GM19452 (cell line): ENCODE measurements around the gene ART3.
"Not testable (repeated sequence)": the region's sequence is repeated elsewhere in the genome, so short reads cannot be mapped to it uniquely, and the experiment has no call there.

ENCODE experiments used
- ATAC-seq: cut with Tn5 transposase; IDR thresholded peaks from one replicate; pipeline ENCODE4 v1.9.1; 2021; ENCODE audit not compliant: unreplicated experiment

The ART3 gene, protein sequence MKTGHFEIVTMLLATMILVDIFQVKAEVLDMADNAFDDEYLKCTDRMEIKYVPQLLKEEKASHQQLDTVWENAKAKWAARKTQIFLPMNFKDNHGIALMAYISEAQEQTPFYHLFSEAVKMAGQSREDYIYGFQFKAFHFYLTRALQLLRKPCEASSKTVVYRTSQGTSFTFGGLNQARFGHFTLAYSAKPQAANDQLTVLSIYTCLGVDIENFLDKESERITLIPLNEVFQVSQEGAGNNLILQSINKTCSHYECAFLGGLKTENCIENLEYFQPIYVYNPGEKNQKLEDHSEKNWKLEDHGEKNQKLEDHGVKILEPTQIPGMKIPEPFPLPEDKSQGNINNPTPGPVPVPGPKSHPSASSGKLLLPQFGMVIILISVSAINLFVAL

DNA sequence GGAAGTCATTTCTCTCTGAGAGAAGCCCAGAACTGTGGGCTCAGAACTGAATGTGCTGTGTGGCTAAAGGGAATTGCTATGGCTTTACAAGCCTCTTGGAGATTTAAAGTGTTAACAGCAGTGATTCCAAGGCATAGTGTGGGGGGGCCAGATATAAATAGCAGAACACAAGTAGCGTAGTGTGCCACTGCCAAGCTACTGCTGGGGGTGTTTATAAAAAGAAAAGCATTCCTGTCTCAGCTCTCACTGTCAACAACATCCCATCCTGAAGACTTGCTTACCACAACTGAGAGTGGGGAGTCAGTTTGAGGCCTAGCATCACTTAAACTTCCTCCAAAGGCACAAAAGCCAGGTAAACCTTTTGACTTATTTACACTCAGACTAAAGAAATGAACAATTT is at the start of gene ART3:
ART3 (plus strand) TSS at position 242 of the 400 bp plus-strand sequence. CDS start 1,181 bp downstream, outside the sequence.
- no peak for ATAC-seq

DNA sequence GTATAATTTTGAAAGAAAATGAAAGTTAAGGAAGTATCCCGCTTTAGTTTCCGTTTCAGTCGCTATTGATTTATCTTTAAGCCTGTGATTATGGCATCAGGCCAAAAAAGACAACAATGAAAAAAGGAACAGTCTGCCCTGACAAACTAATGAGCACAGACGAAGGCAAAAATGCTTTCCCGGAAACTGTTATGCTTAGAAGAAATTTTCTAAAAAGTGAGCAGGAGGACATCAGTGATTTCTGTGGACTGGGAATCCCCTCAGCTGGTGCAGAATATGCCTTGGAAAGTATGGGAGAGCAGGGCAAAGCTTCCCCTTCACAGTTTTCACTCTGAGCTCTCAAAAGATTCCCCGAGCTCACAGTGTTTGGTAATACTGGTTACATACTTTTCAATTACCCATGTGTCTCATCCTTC is 46.2 kb upstream of the ART3 start:
- no peak for ATAC-seq

DNA sequence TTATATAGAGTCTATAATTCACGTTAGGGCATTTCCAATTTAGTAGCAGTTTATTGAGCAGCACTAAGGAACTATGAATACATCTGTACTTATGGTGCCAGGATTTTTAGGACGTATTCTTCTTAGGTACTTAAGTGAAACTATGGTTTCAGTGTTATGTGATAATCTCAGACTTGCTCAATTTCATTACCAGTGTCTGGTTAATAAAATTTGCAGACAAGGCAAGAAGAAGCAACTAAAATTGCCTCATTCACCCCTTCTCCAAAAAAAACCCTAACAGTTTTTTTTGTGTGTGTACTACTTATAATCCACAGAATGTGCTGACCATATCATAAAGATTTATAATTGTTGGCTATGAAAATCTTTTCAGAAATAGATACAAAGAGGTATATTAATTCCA is 45.2 kb upstream of the ART3 start:
- ATAC-seq = no peak

DNA sequence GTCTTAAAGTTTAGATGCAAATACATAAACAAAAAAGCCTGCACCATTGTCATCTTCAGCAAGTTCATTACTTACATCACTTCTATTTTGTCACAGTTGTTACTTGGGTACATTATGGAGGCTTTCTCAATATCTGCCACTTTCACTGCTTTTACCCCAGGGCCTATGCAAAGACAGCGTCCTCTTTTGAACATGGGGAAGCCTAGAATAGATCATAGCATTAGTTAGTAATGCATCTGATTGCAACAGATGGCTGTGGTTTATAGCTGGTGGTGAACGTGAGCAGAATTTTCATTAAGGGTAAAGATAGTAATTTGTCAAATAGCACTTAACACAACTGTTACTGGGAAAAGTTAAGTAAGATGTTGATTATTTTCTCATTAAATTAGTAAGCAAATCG is 39.4 kb upstream of the ART3 start:
- ATAC-seq = peak; percentile 49

DNA sequence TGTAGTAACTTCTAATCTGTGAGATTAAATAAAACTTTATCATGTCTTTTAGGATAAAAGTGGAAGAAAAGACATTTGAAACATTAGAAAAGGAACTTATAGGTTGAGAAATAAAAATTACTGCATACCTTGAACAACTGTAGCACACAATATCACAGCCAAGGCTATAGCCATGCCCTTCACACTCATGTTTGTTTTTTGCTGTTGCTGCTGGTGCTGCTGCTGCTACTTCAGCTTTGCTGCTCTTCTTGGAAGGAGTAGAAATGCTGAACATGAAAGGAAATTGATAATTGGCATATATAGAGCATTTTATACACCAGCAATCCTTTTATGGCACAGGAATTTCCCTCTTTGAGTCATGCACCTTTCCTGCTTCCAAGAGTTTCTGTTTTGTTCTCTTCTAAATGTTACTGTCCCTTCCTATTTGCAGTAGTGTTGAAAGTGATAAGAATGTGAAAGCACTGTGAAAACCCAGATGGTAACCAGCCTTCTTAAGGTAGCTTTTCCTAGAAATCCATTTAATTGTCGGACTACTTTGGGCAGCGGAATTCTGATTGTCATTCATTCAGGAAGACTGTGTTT is 38.6 kb upstream of the ART3 start, which contains the start of gene CXCL11:
CXCL11 (minus strand) TSS at position 272 of the 582 bp plus-strand sequence; CDS start at position 189, 83 bp downstream.
- no peak for ATAC-seq

DNA sequence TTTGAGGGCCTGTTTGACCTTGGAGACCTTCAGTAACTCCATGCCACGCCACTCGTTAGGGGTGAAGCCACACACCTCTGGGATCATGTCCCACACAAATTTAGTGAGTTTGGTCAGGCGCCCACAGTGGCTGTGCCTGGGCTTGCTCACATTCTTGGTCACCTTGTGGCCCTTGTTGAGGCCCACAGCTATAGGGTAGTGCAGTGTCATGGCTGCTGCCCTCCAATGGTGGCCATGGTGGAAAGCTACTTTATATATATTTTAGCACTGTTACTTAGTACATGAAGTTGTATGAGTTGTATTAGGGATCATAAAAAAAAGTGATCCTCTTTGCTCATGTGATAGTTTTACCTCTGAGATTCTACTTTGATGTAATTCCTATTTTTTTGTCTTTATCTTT is 37.7 kb upstream of the ART3 start:
- ATAC-seq = no peak

DNA sequence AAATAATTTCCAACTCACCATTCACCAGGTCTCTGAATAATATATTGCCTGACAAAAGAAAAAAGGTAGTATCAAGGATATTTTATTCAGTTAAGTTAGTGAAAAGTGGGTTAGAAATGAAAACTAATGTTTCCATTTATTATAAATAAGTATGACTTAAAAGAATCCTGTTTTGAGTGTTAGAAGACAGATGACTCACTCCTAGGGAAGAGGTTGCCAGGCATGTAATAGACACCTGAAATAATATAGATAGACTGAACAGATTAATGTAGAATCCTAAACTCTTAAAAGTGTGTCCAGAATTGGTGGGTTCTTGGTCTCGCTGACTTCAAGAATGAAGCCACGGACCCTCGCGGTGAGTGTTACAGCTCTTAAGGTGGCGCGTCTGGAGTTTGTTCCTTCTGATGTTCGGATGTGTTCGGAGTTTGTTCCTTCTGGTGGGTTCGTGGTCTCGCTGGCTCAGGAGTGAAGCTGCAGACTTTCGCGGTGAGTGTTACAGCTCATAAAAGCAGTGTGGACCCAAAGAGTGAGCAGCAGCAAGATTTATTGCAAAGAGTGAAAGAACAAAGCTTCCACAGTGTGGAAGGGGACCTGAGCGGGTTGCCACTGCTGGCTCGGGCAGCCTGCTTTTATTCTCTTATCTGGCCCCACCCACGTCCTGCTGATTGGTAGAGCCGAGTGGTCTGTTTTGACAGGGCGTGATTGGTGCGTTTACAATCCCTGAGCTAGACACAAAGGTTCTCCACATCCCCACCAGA is 32.1 kb upstream of the ART3 start:
- not testable (repeated sequence) for ATAC-seq

DNA sequence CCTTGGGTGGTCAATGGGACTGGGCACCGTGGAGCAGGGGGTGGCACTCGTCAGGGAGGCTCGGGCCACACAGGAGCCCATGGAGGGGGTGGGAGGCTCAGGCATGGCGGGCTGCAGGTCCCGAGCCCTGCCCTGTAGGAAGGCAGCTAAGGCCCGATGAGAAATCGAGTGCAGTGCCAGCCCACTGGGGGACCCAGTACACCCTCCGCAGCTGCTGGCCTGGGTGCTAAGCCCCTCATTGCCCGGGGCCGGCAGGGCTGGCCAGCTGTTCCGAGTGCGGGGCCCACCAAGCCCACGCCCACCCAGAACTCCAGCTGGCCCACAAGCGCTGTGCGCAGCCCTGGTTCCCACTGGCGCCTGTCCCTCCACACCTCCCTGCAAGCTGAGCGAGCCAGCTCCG is 31.2 kb upstream of the ART3 start:
- not testable (repeated sequence) for ATAC-seq

DNA sequence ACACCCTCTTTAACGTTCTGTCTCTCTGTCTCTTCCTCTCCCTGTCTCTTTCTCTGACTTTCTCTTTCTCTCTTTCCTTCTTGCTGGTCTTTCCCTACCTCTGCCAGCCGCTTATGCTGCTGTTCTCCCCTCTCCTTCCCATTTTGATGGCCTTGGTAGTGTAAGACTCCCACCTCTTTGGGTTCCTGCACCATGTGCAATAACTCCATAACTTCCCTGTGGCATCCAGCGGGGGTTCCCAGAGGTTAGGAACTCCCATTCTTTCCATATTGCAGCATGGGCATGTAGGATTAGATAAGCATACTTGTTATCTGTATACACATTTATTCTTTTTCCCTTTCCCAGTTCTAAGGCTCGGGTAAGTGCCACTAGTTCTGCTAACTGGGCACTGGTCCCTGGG is 29.8 kb upstream of the ART3 start:
- not testable (repeated sequence) for ATAC-seq

DNA sequence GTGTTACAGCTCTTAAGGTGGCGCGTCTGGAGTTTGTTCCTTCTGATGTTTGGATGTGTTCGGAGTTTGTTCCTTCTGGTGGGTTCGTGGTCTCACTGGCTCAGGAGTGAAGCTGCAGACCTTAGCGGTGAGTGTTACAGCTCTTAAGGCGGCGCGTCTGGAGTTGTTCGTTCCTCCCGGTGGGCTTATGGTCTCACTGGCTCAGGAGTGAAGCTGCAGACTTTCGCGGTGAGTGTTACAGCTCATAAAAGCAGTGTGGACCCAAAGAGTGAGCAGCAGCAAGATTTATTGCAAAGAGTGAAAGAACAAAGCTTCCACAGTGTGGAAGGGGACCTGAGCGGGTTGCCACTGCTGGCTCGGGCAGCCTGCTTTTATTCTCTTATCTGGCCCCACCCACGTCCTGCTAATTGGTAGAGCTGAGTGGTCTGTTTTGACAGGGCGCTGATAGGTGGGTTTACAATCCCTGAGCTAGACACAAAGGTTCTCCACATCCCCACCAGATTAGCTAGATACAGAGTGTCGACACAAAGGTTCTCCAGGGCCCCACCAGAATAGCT is 24.6 kb upstream of the ART3 start:
- not testable (repeated sequence) for ATAC-seq

DNA sequence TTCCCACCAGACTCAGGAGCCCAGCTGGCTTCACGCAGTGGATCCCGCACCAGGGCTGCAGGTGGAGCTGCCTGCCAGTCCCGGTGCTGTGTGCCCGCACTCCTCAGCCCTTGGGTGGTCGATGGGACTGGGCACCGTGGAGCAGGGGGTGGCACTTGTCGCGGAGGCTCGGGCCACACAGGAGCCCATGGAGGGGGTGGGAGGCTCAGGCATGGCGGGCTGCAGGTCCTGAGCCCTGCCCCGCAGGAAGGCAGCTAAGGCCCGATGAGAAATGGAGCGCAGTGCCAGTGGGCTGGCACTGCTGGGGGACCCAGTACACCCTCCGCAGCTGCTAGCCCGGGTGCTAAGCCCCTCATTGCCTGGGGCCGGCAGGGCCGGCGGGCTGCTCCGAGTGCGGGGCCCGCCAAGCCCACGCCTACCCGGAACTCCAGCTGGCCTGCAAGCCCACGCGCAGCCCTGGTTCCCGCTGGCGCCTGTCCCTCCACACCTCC is 23.9 kb upstream of the ART3 start:
- ATAC-seq = not testable (repeated sequence)

DNA sequence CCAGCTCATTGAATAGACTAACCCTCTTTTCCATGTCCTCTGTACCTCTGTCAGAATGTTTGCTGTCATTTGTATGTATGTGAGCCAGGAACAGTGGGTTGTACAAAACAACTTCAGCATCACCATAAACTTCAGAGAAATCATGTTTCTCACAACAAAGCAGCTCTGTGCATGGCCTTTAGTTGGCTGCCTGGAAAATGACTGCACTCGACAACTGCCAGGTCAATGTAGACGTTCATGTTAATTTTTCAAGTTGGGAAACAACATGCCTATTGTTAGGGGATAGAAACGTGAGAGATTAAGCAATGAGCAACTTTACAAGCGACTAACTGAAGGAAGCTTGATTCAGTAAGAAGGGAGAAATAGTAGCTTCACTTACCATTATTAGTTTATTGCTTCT is 20.8 kb upstream of the ART3 start:
- ATAC-seq = no peak

DNA sequence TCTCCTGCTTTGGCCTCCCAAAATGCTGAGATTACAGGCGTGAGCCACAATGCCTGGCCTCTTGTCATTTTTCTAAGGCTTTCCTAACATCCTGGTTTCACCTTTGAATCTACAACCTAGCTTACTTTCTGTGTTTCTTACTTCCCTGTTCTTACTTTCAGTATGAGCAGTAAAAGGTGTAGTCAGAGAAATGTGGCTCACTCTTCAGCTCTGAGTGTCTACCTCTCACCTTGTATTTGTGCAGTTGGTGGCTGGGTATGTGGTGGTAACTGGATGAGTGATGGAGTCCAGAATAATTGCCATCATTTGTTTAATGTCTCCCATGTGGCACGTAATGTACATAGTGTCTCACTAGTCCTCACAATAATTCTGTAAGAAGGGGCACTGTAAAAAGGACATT is 19.5 kb upstream of the ART3 start:
- ATAC-seq = peak; percentile 94

DNA sequence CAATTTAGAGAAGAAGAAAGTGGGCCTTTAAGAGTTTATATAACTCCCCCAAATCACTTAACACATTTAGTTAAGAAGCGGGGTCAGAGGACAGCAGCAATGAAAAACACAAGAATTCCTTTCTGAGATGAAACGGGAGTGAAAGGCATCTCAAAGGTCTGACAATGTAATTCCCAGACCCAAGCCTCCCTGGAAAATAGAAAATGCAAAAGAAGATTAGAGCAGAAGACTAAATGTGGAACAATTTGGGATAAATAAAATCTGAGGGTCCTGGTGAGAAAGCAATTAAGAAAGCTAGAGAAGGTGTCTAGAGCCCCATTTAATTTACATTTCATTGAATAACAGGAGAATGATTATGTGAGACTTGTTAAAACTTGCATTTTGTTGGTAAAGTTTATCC is 19.1 kb upstream of the ART3 start:
- ATAC-seq = no peak

DNA sequence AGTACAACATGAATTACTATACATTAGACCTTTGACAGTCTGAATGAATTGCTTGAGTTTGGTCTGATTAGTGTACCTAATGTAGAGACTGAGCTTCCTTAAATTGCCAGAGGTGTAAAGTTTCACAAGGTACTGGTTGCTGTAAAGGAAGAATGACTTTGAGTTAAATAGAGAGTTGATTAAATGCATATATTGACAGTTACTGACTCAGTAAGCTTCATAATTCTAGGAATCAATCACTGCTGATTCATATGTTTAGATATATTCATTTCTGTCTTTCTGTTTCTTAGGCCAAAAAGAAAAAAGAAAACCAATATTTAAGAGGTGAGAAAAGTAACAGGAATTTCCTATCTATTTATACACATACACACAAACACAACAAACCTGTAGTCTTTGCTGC is 16.2 kb upstream of the ART3 start:
- no peak for ATAC-seq

DNA sequence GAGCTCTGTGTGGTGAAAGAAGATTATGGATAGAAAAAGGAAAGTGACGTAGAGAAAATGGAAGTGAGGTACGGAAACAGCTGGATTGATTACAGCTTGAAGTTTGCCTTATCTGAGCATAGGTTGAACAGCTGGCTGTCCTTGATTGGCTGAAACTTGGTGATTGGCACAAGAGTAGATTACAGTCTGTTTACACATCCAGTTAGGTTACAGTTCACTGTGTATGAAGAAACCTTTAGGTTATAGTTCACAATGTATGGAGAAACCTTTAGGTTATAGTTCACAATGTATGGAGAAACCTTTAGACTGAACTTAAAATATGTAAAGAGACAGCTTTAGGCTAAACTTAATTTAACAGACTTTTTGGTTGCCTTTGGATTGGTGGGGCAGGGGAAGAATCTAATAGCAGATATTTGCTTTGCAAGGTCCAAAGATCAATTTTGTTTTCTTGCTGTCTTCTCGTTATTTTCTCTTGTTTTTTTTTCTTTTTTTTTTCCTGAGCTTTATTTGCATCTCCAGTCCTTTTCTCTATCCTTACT is 15.6 kb upstream of the ART3 start:
- ATAC-seq = no peak

DNA sequence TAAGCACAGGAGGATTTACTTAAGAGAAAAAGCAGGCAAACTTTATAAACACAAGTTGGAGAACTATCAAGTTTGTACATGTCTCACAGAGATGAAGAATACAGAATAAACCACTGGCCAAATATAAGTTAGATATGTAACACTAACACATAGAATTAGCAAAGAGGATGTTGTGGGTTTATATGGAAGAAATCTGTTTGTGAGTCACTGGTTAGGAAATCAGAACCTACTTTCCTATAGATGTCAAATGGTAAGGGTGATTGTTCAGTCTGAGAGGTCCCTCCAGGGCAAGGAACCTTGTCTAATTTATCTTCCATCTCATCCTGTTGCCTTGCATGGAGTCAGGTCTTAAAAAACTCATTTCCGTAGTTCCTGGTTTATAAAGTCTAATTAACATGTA is 14.8 kb upstream of the ART3 start:
- no peak for ATAC-seq

DNA sequence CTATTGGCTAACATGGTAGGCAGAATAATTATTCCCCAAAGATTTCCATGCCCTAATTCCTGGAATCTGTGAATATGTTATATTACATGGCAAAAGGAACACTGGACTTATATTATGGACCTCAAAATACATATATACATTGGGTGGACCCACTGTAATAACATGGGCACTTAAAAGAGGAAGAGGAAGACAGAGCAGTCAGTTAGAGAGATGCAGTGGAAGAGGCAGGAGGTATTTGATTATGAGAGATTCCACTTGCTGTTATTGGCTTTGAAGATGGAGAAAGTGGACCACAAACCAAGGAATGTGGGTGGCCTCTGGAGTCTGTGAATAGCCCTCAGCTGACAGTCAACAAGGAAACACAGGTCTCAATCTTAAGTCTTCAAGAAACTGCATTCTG is 14.0 kb upstream of the ART3 start:
- ATAC-seq = no peak

DNA sequence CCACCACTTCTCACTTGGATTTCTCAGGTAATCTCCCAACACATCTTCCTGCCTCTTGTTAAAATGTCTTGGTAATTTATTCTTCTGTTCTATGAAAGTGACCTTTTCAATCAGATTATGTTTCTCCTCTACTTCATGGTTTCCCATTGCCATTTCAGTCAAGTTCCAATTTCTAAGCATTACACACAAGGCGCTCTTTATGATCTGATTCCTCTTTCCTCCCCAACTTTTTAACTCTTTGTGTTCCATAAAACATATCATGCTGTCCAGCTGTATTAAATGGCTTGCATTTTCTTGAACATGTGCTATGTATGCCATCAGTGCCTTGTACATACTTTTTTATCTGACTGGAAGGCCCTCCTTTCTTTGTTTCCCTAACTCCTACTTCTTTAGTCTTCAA is 13.1 kb upstream of the ART3 start:
- no peak for ATAC-seq

DNA sequence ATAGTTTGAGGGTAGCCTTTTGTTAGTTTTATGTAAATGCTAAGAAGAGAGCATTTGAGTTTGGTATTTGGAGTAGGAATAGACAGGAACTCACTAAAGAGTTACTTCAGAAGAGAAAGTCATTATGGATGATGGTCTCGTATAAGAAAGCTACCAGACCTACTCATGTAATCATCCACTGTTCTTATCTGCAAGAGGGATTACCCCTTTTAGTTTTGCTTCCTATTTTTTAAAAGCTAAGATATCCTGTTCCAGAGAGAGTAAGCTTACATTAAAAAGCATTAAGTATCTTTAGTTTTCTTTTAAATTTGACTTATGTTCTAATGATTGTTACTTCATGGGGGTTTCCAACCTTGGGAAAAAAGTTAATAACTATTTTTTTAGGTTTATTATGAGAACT is 12.5 kb upstream of the ART3 start:
- no peak for ATAC-seq

DNA sequence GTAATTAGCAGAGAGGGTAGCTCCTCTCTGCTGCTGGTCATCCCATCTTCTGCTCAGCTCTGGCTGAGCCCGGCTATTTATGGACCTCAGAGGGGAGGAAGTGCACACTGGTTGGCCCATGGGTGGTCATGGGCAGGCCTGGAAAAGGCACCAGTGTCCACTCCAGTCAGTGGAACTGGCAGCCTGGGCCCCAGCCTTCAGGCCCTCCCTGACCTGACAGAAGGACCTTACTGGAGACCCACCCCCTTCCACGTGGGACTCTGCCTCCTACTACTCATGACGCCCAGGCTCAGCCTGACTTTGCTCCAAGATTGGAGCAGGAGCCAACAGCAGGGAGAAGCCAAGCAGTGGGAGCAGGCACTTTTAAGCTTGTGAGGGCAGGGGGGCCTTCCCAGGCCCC is 8.0 kb upstream of the ART3 start:
- ATAC-seq = no peak
